Type B pancreatic cell (in vitro differentiated cells): ENCODE measurements around the gene GOLGA6B. TPM values are rescaled to one million over a fixed set of nuclear protein-coding genes. Genes with fewer than 3 reads are reported as not detected.
"Not testable (repeated sequence)": the region's sequence is repeated elsewhere in the genome, so short reads cannot be mapped to it uniquely, and the experiment has no call there.

ENCODE experiments used
- DNase-seq: peaks from one replicate; pipeline ENCODE4 v3.0.0; 2021; ENCODE audit warnings: mixed read lengths; ENCODE audit not compliant: unreplicated experiment; ENCODE audit errors: extremely low spot score
- H3K27ac Mint-ChIP-seq: 2 replicates; pipeline ENCODE4 v1.8.0; 2021; ENCODE audit warnings: mild to moderate bottlenecking, mixed read lengths
- H3K27me3 Mint-ChIP-seq: 2 replicates; pipeline ENCODE4 v1.8.0; 2021; ENCODE audit warnings: mixed read lengths
- H3K36me3 Mint-ChIP-seq: 2 replicates; pipeline ENCODE4 v1.8.0; 2021; ENCODE audit warnings: mixed read lengths
- H3K4me1 Mint-ChIP-seq: one replicate; pipeline ENCODE4 v1.8.0; 2021; ENCODE audit warnings: mixed read lengths; ENCODE audit not compliant: unreplicated experiment
- H3K4me3 Mint-ChIP-seq: 2 replicates; pipeline ENCODE4 v1.8.0; 2021; ENCODE audit warnings: mild to moderate bottlenecking, mixed read lengths
- H3K9me3 Mint-ChIP-seq: 2 replicates; pipeline ENCODE4 v1.8.0; 2021; ENCODE audit warnings: mixed read lengths
- total RNA-seq: library from RNA; stranded (reverse); gene quantifications from 2 replicates; pipeline ENCODE4 v1.2.1, GENCODE V29; 2021; ENCODE audit warnings: low replicate concordance
- TF ChIP-seq, protein P1 (sequence below): fragments of 200-600 bp; sonication (generic); conservative IDR thresholded peaks from 2 replicates; pipeline ENCODE4 v1.5.0; 2021; ENCODE audit warnings: antibody characterized with exemption, mild to moderate bottlenecking

GOLGA6B gene
- total RNA-seq, 1 donor from 2014 or later, result not detected

DNA sequence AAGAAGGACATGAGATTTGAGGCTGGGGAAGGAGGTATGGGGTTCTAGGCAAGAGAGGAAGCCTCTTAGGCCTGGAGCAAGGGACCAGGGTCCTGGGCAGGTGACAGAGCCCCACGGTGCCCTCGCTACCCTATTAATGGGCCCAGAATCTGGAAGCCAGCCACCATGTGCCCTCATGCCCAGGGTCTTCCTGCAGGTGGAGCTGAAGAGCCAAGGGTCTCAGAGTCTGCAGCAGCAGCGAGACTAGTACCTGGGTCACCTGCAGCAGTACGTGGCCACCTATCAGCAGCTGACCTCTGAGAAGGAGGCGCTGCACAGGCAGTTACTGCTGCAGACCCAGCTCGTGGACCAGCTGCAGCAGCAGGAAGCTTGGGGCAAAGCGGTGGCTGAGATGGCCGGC, 9.4 kb downstream of the GOLGA6B start:
- H3K36me3 Mint-ChIP-seq, H3K27me3 Mint-ChIP-seq, H3K9me3 Mint-ChIP-seq, H3K27ac Mint-ChIP-seq, H3K4me3 Mint-ChIP-seq, H3K4me1 Mint-ChIP-seq, DNase-seq: not testable (repeated sequence)

DNA sequence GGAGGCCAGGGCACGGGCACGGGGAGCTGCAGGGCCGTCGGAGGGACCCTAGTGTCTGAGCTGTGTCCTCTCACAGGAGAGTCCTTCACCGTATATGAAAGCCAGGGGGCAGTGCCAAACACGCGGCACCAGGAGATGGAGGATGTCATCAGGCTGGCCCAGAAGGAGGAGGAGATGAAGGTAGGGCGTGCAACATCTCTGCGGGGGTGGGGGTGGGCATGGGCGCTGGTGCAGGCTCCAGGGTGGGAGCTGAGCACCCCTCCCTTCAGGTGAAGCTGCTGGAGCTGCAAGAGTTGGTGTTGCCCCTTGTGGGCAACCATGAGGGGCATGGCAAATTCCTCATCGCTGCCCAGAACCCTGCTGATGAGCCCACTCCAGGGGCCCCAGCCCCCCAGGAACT, 11.2 kb downstream of the GOLGA6B start:
- not testable (repeated sequence) for H3K36me3 Mint-ChIP-seq, H3K4me3 Mint-ChIP-seq, H3K4me1 Mint-ChIP-seq, H3K9me3 Mint-ChIP-seq, DNase-seq, H3K27ac Mint-ChIP-seq, H3K27me3 Mint-ChIP-seq

DNA sequence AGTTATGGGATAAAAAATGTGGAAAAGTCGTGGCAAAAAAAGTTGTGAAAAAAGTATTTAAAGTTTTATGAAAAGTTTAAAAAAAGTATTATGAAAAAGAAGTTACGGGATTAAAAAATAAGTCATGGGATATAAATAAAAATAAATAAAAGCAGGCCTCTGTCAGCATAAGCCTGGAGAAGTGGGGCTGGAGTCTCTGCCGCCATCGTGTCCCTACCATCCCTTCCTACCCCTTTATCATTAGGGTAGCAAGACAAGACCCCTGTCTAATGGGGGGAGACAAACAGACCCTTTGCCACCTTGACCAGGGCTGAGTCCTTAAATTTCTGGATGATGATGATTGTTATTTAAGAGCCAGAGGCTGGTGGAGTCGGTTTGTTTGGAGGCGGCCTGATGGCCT, 15.3 kb downstream of the GOLGA6B start:
- H3K4me1 Mint-ChIP-seq, H3K4me3 Mint-ChIP-seq, H3K27ac Mint-ChIP-seq, DNase-seq, H3K36me3 Mint-ChIP-seq, H3K9me3 Mint-ChIP-seq: not testable (repeated sequence)
- H3K27me3 Mint-ChIP-seq, result peaks cover 16% of the 10 kb centered on the region

DNA sequence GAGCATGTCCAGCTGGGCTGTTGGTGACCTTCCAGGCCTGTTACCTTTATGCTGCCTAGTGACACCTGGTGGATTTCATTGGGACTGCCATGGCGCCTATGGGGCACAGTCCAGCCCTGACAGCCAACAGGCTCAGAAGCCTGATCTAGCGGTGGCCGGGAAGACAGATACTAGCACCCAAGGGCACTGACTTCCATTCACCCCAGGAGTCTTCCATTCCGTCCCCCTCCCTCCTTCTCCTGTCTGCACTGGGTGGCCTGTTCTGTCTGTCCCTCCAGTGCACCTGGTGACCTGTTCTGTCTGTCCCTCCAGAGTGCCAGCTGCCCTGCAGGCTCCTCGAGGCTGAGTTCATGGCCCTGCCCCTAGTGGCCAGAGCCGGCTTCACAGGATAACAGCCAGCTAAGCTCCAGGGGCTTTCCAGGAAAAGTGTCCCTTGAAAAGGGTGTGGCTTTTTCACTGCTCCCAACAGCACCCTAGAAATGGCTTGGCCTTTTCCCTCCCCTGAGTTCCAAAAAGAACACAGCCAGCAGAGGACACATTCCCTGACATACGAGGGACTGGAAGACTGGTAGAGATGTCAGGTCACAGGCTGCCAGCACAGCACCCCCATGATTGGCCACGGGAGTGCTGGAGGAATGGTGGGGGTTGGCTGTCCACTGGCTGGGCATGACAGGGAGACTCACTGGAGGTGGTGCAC, 16.3 kb downstream of the GOLGA6B start:
- TF ChIP-seq, protein P1, sequence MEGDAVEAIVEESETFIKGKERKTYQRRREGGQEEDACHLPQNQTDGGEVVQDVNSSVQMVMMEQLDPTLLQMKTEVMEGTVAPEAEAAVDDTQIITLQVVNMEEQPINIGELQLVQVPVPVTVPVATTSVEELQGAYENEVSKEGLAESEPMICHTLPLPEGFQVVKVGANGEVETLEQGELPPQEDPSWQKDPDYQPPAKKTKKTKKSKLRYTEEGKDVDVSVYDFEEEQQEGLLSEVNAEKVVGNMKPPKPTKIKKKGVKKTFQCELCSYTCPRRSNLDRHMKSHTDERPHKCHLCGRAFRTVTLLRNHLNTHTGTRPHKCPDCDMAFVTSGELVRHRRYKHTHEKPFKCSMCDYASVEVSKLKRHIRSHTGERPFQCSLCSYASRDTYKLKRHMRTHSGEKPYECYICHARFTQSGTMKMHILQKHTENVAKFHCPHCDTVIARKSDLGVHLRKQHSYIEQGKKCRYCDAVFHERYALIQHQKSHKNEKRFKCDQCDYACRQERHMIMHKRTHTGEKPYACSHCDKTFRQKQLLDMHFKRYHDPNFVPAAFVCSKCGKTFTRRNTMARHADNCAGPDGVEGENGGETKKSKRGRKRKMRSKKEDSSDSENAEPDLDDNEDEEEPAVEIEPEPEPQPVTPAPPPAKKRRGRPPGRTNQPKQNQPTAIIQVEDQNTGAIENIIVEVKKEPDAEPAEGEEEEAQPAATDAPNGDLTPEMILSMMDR, result peak; percentile 77
- H3K9me3 Mint-ChIP-seq, H3K4me1 Mint-ChIP-seq, H3K36me3 Mint-ChIP-seq, H3K27ac Mint-ChIP-seq: not testable (repeated sequence)
- DNase-seq, result peak; percentile 79
- H3K27me3 Mint-ChIP-seq, result peaks cover 17% of the 10 kb centered on the region
- peak overlapping the region; percentile 87 for H3K4me3 Mint-ChIP-seq

DNA sequence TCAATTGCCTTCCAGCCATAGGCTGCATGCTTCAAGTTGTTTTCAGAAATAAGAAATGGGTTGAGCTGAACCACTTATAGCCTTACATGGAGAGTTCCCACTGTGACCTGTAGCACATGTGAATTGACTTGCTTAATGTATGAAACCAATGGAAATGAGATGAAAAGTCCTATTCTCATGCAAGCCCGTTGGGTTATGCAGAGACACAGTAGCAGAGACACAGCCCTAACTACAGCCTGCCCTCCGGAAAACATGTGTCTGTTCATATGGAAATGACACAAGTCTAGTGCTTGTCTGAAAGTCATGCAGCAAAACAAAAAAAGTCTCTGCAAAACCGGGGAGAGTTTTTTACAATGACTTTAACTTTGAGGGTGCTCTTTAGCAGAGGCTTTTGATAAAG, 17.0 kb downstream of the GOLGA6B start:
- Mint-ChIP-seq H3K27ac (no peak overlapping the region), H3K9me3 (no peaks in the 10 kb centered on the region), H3K27me3 (peaks cover 22% of the 10 kb centered on the region), H3K4me1 (no peaks in the 10 kb centered on the region), H3K4me3 (no peak overlapping the region), H3K36me3 (no peaks in the 10 kb centered on the region)
- TF ChIP-seq, protein P1, result no peak
- DNase-seq, result no peak

DNA sequence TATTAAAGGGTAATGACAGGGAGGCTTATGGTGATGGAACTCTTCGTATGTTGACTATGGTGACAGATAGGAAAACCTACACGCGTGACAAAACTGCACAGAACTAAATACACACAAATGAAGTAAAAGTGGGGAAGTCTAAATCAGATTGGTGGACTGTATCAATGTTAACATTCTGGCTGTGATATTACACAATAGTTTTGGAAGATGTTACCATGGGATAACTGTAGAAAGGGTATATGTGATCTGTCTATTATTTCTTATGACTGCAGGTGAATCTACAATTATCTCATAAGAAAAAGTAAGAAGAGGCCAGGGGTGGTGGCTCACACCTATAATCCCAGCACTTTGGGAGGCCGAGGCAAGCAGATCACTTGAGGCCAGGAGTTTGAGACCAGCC, 22.3 kb downstream of the GOLGA6B start:
- H3K27me3 Mint-ChIP-seq, result peaks cover 60% of the 10 kb centered on the region
- no peaks in the 10 kb centered on the region for H3K4me1 Mint-ChIP-seq
- TF ChIP-seq, protein P1, result no peak
- H3K36me3 Mint-ChIP-seq, result no peaks in the 10 kb centered on the region
- no peak overlapping the region for H3K27ac Mint-ChIP-seq
- no peak overlapping the region for H3K4me3 Mint-ChIP-seq
- no peak for DNase-seq
- no peaks in the 10 kb centered on the region for H3K9me3 Mint-ChIP-seq

DNA sequence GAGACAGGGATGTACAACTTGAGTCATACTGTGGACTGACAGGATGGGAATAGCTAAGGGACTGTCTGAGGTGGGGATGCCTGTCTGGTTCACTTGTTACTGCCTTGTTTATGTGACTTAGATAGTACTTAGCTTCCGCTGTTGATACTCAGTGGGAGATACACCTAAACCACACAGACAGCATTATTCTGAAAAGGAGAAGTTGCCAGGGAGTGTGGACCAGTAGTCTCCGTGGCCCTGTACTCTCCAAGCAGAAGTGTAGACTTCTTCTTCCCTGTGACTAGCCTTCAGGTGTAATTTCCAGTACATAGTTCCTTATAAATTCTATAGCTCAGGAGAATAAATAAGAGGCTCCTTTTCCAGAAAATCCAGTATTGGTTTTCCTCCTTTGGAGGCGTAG, 26.4 kb downstream of the GOLGA6B start:
- Mint-ChIP-seq H3K36me3 (no peaks in the 10 kb centered on the region), H3K27ac (no peak overlapping the region), H3K27me3 (peaks cover 50% of the 10 kb centered on the region), H3K9me3 (no peaks in the 10 kb centered on the region), H3K4me1 (no peaks in the 10 kb centered on the region), H3K4me3 (no peak overlapping the region)
- DNase-seq, result no peak
- TF ChIP-seq, protein P1, result no peak
